Right forelimb (tissue), 1 donor: Measurements from ENCODE around the gene RNGTT.
A peak's percentile ranks its signal among the peaks of the same experiment; 100 is the strongest.
"Not testable (repeated sequence)": the region's sequence is repeated elsewhere in the genome, so short reads cannot be mapped to it uniquely, and the experiment has no call there.

Experiments
- DNase-seq: peaks from one replicate; pipeline ENCODE4 v3.0.0-alpha.2; 2018

RNGTT gene

DNA sequence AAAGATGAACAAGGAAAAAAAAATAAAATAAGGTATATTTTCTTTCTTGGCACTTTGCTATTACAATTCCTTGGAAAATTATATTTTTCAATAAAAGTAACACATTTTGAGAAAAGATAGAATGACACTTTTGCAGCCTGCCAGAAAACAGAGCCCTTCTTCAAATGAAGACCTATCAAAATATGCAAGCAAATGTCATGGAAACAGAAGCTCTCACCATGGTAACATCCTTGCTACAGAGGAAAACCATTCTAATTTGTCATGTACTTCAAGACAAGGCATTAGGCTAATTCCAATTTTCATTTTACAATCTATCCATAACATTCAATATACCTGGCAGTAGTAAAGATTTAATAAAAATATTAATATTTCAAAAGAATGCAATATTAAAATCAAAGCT lies 177.9 kb downstream of the RNGTT start:
- DNase-seq = no peak

DNA sequence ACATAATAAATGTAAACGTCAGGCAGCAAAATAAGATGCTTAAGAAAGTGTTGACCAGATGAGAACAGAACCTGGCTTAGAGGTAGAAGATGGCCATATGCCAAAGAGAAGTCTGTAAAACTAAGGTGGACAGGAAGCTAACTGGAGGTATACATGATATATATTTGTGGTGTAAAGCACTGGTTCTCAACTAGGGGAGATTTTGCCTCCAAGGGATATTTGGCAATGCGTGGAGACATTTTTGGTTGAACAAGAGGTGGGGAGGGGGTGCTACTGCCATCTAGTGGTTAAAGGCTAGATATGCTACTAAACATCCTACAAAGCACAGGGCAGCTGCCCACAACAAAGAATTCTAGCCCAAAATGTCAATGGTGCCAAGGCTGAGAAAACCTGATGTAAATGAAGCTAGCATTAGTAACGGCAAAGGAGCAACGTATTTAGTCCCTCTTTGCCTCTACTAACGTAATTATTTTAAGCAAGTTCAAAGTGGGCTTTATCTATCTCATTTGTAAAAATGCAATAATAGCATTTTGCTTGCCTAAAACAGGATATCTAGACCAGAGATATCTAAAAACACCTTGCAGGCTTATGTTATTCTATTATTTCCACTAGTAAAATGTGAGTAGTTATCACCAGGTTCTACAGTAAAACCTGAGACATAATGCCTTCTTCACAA lies 182.6 kb downstream of the RNGTT start:
- DNase-seq = peak; percentile 55

GRCh38 chr6:88775866-88776571 lies 187.4 kb downstream of the RNGTT start:
- no peak for DNase-seq

GRCh38 chr6:88768114-88768513 lies 195.3 kb downstream of the RNGTT start:
- DNase-seq = not testable (repeated sequence)

DNA sequence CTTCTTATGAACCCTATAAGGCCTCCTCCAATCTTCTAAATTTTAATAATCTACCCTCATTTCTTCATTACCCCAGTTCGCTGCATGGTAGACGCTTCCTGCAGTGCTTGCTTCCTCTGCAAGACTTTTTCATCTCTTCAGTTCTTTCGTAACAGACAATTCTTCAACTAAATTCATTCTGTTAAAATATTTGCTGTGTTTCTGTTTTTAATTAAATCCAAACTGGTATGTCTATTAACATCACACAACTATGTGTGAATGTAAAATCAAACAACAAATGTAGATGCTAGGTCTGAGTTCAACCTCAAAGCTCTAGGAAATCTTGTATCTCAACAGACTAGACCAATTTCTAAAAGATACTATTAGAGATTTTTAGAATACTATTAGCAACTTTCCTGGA lies 199.3 kb downstream of the RNGTT start:
- DNase-seq = no peak

- no peak for DNase-seq
These were observed 200.3 kb downstream of the RNGTT start for GRCh38 chr6:88763160-88763559.

DNA sequence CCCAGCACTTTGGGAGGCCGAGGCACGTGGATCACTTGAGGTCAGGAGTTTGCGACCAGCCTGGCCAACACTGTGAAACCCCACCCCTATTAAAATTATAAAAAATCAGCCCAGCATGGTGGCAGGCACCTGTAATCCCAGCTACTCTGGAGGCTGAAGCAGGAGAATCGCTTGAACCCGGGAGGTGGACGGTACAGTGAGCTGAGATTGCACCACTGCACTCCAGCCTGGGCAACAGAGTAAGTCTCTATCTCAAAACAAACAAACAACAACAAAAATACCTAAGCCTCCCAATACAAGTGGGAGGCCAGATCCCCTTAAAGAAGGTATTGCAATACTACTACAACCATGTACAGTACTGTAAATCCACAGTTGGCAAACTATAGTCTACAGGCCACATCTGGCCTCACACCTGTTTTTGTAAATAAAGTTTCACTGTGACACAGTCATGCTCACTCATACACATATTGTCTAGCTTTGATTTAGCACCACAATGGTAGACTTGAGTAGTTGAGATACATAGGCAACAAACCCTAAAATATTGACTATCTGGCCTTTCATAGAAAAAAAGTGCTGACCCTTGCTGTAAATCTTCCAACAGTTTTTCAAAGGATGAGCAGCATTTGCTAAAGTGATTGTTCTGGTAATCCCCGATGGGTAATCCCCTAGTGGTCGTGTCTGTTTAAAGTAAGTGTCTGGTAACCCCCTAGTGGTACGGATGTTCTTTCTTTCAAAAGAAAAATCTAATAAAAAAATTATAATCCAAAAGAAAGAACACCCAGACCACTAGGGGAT lies 202.0 kb downstream of the RNGTT start:
- DNase-seq = no peak

- no peak for DNase-seq
These were observed 203.3 kb downstream of the RNGTT start for GRCh38 chr6:88760091-88760490.

- no peak for DNase-seq
These were observed 212.5 kb downstream of the RNGTT start for GRCh38 chr6:88750936-88751335.

- DNase-seq = no peak
These were observed 213.6 kb downstream of the RNGTT start for GRCh38 chr6:88749849-88750248.

GRCh38 chr6:88748141-88748540 lies 215.3 kb downstream of the RNGTT start:
- no peak for DNase-seq

GRCh38 chr6:88741939-88742338 lies 221.5 kb downstream of the RNGTT start:
- DNase-seq = no peak

GRCh38 chr6:88741071-88741470 lies 222.3 kb downstream of the RNGTT start:
- DNase-seq = no peak

DNA sequence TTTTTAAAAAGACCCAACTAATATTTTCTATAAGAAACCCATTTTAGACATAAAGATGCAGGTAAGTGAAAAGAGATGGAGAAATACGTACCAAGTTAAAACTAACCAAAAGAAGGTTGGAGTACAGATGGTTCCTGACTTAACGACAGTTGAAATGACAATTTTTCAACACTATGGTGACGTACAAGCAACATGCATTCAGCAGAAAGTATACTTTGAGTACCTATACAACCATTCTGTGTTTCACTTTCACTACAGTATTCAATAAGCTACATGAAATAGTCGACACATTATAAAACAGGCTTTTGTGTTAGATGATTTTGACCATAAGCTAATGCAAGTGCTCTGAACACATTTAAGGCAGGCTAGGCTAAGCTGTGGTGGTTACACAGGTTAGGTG lies 228.9 kb downstream of the RNGTT start:
- no peak for DNase-seq

DNA sequence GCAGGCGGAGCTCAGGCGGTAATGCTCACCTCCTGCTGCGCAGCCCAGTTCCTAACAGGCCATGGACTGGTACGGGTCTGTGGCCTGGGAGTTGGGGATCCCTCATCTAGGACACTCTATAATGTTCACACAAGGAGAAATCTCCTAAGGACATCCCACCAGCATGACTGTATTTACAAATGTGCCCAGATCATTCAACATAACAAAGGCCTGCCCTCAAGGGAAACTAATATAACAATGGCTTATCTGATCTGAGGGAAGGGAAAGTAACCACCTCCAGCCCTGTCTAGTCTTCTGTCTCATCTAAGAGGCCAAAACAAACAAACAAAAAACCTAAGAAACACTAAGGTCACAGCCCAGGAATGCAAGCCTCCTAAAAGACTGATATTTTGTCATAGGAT lies 232.8 kb downstream of the RNGTT start:
- no peak for DNase-seq

GRCh38 chr6:88728756-88729155 lies 234.7 kb downstream of the RNGTT start:
- no peak for DNase-seq

GRCh38 chr6:88726409-88726808 lies 237.0 kb downstream of the RNGTT start:
- DNase-seq = not testable (repeated sequence)

- DNase-seq = peak; percentile 48
These were observed 238.1 kb downstream of the RNGTT start for GRCh38 chr6:88725111-88725975.

GRCh38 chr6:88722686-88723085 lies 240.7 kb downstream of the RNGTT start:
- no peak for DNase-seq

GRCh38 chr6:88716399-88716798 lies 247.0 kb downstream of the RNGTT start:
- not testable (repeated sequence) for DNase-seq

DNA sequence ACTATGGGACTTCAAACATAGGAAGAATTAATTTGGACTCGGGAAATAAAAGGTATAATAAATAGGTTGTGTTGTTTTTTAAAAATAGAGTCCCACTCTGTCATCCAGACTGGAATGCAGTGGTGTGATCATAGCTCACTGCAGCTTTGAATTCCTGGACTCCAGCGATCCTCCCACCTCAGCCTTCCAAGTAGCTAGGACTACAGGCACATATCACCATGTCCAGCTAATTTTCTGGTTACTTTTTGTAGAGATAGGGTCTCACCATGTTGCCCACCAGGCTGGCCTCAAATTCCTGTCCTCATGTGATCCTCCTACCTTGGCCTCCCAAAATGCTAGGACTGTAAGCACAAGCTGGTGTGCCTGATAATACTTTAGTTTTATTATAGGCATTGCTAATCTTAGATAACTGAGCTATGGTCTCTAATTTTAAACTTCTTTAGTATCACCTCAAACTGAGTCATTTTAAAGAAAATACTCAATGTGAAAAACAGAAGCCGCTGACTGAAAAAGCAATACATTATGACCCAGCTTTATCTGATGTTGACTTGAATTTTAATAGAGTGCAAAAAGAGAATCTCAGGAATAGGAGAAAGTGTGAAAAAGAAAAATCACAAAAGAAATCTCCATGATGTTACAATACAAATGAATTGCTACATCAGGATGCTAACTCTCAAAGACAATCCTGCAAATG lies 251.0 kb downstream of the RNGTT start:
- DNase-seq = no peak

DNA sequence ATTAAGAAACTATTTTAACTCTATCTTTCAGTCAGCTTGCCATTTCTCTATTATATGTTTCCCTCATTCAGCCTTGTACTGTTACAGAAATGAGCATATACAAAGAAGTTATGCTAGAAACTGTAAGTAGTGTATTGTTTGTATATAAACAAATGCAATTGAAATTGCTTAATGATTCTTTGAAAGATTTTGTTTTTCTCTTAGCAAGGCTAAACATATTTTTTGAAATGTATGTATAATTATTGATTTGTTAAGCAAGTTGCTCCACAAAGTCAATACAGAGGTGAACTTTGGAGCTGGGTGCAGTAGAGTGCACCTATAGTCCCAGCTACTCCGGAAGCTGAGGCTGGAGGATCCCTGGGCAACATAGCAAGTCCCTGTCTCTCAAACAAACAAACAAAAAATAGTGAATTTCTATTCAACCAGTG lies 253.6 kb downstream of the RNGTT start:
- no peak for DNase-seq
